Measurements from ENCODE around the gene IFNL1.
"Not testable (repeated sequence)": the region's sequence is repeated elsewhere in the genome, so short reads cannot be mapped to it uniquely, and the experiment has no call there.

Gene IFNL1

DNA sequence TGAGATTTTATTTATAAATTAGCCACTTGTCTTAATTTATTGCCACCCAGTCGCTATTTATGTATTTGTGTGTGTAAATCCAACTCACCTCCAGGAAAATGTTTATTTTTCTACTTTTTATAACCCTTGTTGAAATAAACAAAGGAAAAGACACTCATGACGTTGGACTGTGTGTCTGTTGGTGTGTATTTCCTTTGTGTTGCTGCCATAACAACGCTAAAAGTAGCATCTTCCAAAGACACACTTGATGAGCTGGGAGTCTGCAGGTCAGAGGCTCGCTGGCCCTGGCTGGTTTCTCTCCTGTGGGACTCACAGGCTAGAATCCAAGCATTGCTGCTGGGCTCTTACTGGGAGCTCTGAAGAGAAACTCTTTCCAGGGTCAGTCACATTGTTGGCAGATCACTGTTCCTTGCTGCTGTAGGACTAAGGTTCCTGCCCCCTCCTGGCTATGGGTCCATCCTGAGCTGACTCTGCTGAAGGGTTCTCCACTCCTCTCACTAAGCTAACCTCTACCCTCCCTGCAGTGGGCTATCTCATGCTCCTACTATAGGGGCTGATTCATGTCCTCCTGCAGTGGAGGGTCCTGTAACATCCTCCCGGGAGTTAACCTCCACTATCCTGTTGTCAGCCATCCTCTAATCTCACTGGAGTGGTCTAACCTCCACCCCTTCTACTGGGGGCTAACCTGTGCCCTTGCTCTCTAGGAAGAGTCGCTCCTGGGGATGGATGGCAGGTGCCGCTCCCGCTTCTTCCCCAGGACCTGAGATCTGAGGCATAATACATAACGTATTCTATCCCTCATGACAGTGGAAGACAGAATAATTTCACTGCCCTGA is 26.0 kb upstream of the IFNL1 start:
- no peak for DNase-seq (ENCODE audit: insufficient read length, low spot score)
- TF ChIP-seq TAF1 (IDR thresholded peaks at IDR 0.05; ENCODE audit: low read depth, low read length) (no peak), SPI1 (IDR thresholded peaks at IDR 0.05; ENCODE audit: low read depth, low read length) (no peak)
- FAIRE-seq = no peak

DNA sequence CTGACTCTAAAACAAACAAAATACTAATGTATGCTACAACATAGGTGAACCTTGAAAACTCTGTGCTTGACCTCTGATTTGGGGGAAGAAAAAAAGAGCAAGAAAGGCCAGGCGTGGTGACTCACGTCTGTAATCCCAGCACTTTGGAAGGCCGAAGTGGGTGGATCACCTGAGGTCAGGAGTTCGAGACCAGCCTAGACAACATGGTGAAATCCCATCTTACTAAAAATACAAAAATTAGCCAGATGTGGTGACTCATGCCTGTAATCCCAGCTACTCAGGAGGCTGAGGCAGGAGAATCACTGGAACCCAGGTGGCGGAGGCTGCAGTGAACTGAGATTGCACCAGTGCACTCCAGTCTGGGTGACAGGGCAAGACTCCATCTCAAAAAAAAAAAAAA is 22.3 kb upstream of the IFNL1 start:
- DNase-seq (ENCODE audit: insufficient read length, low spot score); FAIRE-seq: not testable (repeated sequence)

GRCh38 chr19:39275578-39275977 is 20.6 kb upstream of the IFNL1 start:
- TF ChIP-seq POLR2A (IDR thresholded peaks at IDR 0.05; ENCODE audit: low read depth, low read length) (no peak), POU2F2 (IDR thresholded peaks at IDR 0.05; ENCODE audit: low read depth, low read length) (no peak), SPI1 (IDR thresholded peaks at IDR 0.05; ENCODE audit: low read depth, low read length) (no peak), POLR2AphosphoS5 (IDR thresholded peaks at IDR 0.05; ENCODE audit: low read depth, low read length) (no peak), TAF1 (IDR thresholded peaks at IDR 0.05; ENCODE audit: low read depth, low read length) (no peak), PAX5 (IDR thresholded peaks at IDR 0.05; ENCODE audit: insufficient read depth, low read length, severe bottlenecking) (no peak)

GRCh38 chr19:39276740-39277139 is 19.5 kb upstream of the IFNL1 start:
- TF ChIP-seq TAF1 (IDR thresholded peaks at IDR 0.05; ENCODE audit: low read depth, low read length) = no peak
- no peak for TF ChIP-seq POLR2A (IDR thresholded peaks at IDR 0.05; ENCODE audit: low read depth, low read length)
- TF ChIP-seq PAX5 (IDR thresholded peaks at IDR 0.05; ENCODE audit: insufficient read depth, low read length, severe bottlenecking) = no peak
- TF ChIP-seq POLR2AphosphoS5 (IDR thresholded peaks at IDR 0.05; ENCODE audit: low read depth, low read length) = no peak
- TF ChIP-seq SPI1 (IDR thresholded peaks at IDR 0.05; ENCODE audit: low read depth, low read length) = no peak
- no peak for TF ChIP-seq POU2F2 (IDR thresholded peaks at IDR 0.05; ENCODE audit: low read depth, low read length)
- FAIRE-seq (no peak), DNase-seq (ENCODE audit: insufficient read length, low spot score) (no peak)

More at GRCh38 chr19:39275578-39275977, 20.6 kb upstream of the IFNL1 start:
- DNase-seq (ENCODE audit: insufficient read length, low spot score) = no peak
- no peak for FAIRE-seq

DNA sequence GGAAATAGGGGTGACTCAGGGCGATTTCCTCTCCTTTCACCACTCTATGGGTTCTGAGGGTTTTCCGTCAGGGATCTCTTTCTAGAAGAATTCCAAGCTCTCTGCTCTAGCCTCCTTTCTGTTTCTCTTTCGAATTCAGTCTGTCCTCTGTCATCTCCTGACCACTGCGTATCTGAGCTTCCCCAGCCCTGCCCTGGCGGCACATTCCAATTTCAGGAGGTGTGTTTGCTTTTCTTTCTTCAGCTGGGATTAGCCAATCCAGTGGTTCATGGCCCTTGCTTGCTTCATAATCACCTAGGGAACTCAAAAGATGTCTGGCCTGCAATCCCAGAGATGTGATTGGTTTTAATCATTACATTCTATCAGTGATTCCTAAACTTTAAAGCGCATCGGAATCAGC is 18.6 kb upstream of the IFNL1 start:
- FAIRE-seq = no peak
- TF ChIP-seq POU2F2 (IDR thresholded peaks at IDR 0.05; ENCODE audit: low read depth, low read length) = no peak
- TF ChIP-seq POLR2AphosphoS5 (IDR thresholded peaks at IDR 0.05; ENCODE audit: low read depth, low read length) = no peak
- TF ChIP-seq SPI1 (IDR thresholded peaks at IDR 0.05; ENCODE audit: low read depth, low read length) = no peak
- no peak for TF ChIP-seq POLR2A (IDR thresholded peaks at IDR 0.05; ENCODE audit: low read depth, low read length)
- TF ChIP-seq PAX5 (IDR thresholded peaks at IDR 0.05; ENCODE audit: insufficient read depth, low read length, severe bottlenecking) = no peak
- no peak for TF ChIP-seq TAF1 (IDR thresholded peaks at IDR 0.05; ENCODE audit: low read depth, low read length)
- no peak for DNase-seq (ENCODE audit: insufficient read length, low spot score)

- TF ChIP-seq PAX5 (IDR thresholded peaks at IDR 0.05; ENCODE audit: insufficient read depth, low read length, severe bottlenecking) = no peak
- TF ChIP-seq POLR2AphosphoS5 (IDR thresholded peaks at IDR 0.05; ENCODE audit: low read depth, low read length) = no peak
- no peak for TF ChIP-seq POU2F2 (IDR thresholded peaks at IDR 0.05; ENCODE audit: low read depth, low read length)
- TF ChIP-seq TAF1 (IDR thresholded peaks at IDR 0.05; ENCODE audit: low read depth, low read length) = no peak
- TF ChIP-seq SPI1 (IDR thresholded peaks at IDR 0.05; ENCODE audit: low read depth, low read length) = no peak
- no peak for TF ChIP-seq POLR2A (IDR thresholded peaks at IDR 0.05; ENCODE audit: low read depth, low read length)
- DNase-seq (ENCODE audit: insufficient read length, low spot score) (no peak), FAIRE-seq (no peak)
Measured at GRCh38 chr19:39282021-39282420, 14.2 kb upstream of the IFNL1 start.

DNA sequence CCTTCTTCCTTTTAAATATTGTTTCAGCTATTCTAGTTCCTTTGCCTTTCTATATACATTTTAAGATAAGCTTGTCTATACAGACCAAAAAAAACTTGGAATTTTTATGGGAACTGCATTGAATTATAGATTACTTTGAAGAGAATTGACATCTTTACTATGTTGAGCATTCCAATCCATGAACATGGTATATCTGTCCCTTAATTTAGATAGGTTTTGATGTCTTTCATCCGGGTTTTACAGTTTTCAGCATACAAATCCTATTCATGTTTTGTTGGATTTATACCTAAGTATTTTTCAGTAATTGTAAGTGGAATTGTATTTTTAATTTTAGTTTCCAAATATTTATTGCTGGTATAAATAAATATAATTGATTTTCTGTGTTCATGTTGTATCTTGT is 12.2 kb upstream of the IFNL1 start:
- FAIRE-seq (no peak), DNase-seq (ENCODE audit: insufficient read length, low spot score) (no peak)
- TF ChIP-seq POU2F2 (IDR thresholded peaks at IDR 0.05; ENCODE audit: low read depth, low read length) (no peak), PAX5 (IDR thresholded peaks at IDR 0.05; ENCODE audit: insufficient read depth, low read length, severe bottlenecking) (no peak), POLR2A (IDR thresholded peaks at IDR 0.05; ENCODE audit: low read depth, low read length) (no peak), SPI1 (IDR thresholded peaks at IDR 0.05; ENCODE audit: low read depth, low read length) (no peak), TAF1 (IDR thresholded peaks at IDR 0.05; ENCODE audit: low read depth, low read length) (no peak), POLR2AphosphoS5 (IDR thresholded peaks at IDR 0.05; ENCODE audit: low read depth, low read length) (no peak)

DNA sequence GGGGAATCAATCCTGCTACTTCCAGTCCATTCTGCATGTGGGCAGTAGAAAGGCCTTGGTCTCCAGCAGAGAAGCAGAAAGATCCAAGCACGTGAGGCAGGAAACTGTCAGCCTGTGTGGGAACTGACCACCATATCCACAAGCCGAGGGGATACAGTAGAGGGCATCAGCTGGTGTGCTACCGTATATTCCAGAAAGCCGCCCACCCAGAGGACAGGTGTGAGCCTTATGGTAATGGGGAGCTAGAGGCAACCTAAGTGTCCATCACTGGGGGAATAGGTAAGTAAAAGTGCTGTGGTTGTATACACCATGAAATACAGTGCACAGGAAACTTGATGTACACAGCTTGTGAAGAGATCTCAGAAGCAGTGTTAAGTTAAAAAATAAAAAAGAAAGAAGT is 2.8 kb upstream of the IFNL1 start:
- TF ChIP-seq PAX5 (IDR thresholded peaks at IDR 0.05; ENCODE audit: insufficient read depth, low read length, severe bottlenecking) = no peak
- no peak for TF ChIP-seq SPI1 (IDR thresholded peaks at IDR 0.05; ENCODE audit: low read depth, low read length)
- TF ChIP-seq POU2F2 (IDR thresholded peaks at IDR 0.05; ENCODE audit: low read depth, low read length) = no peak
- TF ChIP-seq POLR2AphosphoS5 (IDR thresholded peaks at IDR 0.05; ENCODE audit: low read depth, low read length) = no peak
- TF ChIP-seq TAF1 (IDR thresholded peaks at IDR 0.05; ENCODE audit: low read depth, low read length) = no peak
- no peak for TF ChIP-seq POLR2A (IDR thresholded peaks at IDR 0.05; ENCODE audit: low read depth, low read length)
- DNase-seq (ENCODE audit: insufficient read length, low spot score) (no peak), FAIRE-seq (no peak)

DNA sequence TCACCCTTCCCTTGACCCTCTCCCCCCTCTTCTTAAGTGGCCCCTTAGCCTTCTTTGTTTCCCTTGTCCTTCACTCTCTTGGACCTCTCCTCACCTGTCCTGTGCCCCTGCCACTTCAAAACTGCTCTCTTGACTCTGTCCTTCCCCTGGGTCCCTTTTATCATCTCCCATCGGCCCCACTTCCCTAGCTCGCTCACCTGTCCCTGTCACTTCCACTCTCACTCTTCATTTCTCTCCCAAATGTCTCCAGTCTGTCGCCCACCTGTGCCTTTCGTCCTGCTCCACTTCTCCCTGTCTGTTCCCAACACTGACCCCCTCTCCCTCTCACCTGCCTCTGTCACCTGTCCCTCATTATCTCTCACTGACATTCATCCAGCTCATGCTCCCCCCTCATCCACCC is 699 bp downstream of the IFNL1 start:
- no peak for TF ChIP-seq SPI1 (IDR thresholded peaks at IDR 0.05; ENCODE audit: low read depth, low read length)
- no peak for TF ChIP-seq POLR2A (IDR thresholded peaks at IDR 0.05; ENCODE audit: low read depth, low read length)
- no peak for TF ChIP-seq POU2F2 (IDR thresholded peaks at IDR 0.05; ENCODE audit: low read depth, low read length)
- no peak for TF ChIP-seq TAF1 (IDR thresholded peaks at IDR 0.05; ENCODE audit: low read depth, low read length)
- no peak for TF ChIP-seq POLR2AphosphoS5 (IDR thresholded peaks at IDR 0.05; ENCODE audit: low read depth, low read length)
- no peak for TF ChIP-seq PAX5 (IDR thresholded peaks at IDR 0.05; ENCODE audit: insufficient read depth, low read length, severe bottlenecking)
- DNase-seq (ENCODE audit: insufficient read length, low spot score) (no peak), FAIRE-seq (no peak)

DNA sequence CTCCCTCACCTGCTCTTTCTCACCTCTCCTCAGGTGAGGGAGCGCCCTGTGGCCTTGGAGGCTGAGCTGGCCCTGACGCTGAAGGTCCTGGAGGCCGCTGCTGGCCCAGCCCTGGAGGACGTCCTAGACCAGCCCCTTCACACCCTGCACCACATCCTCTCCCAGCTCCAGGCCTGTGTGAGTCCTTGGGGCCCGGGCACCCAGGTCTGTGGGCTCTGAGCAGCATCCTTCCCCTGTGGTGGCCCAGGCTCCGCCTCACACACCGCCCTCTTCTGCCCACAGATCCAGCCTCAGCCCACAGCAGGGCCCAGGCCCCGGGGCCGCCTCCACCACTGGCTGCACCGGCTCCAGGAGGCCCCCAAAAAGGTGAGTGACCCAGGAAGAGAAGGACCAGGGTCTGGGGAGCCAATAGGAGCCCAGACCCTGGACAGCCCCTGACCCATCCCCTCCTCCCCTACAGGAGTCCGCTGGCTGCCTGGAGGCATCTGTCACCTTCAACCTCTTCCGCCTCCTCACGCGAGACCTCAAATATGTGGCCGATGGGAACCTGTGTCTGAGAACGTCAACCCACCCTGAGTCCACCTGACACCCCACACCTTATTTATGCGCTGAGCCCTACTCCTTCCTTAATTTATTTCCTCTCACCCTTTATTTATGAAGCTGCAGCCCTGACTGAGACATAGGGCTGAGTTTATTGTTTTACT is 1.9 kb downstream of the IFNL1 start:
- no peak for TF ChIP-seq POLR2AphosphoS5 (IDR thresholded peaks at IDR 0.05; ENCODE audit: low read depth, low read length)
- no peak for TF ChIP-seq SPI1 (IDR thresholded peaks at IDR 0.05; ENCODE audit: low read depth, low read length)
- no peak for TF ChIP-seq TAF1 (IDR thresholded peaks at IDR 0.05; ENCODE audit: low read depth, low read length)
- DNase-seq (ENCODE audit: insufficient read length, low spot score) (no peak), FAIRE-seq (no peak)

All from GM12891 (cell line).